H1 (cell line): ENCODE measurements around the gene TSPEAR. TPM values are rescaled to one million over a fixed set of nuclear protein-coding genes. Genes with fewer than 3 reads are reported as not detected.

ENCODE experiments used
- CTCF ChIA-PET: fragments of 300-600 bp; sonication (Branson Sonifier 250); formaldehyde crosslinking; loops from one replicate; lab custom pipeline; 2021; ENCODE audit not compliant: partially characterized antibody; lab: Charles Lee
- POLR2A ChIA-PET: fragments of 300-600 bp; sonication (Branson Sonifier 250); formaldehyde crosslinking; loops from one replicate; lab custom pipeline; 2021; ENCODE audit warnings: inconsistent platforms; ENCODE audit not compliant: partially characterized antibody; lab: Charles Lee
- DNase-seq, 2 experiments: peaks; one replicate each; pipeline versions ENCODE4 v3.0.0 to v3.0.0-alpha.2; 2010 to 2022; ENCODE audit warnings: low spot score in 2 of 2, low read depth in 1 of 2, mixed read lengths in 1 of 2
- FAIRE-seq: peaks from 2 replicates; lab custom pipeline; 2011; peaks lifted over from hg19 to GRCh38; lab: Jason Lieb, UNC
- H2AFZ ChIP-seq: 2 replicates; pipeline ENCODE4 v1.8.1; 2012; ENCODE audit warnings: low read length, inconsistent platforms
- H2AK5ac ChIP-seq: 2 replicates; pipeline ENCODE4 v1.6.1; 2013; ENCODE audit warnings: low read depth, low read length
- H2BK120ac ChIP-seq: replicated peaks from 2 replicates; pipeline ENCODE3; 2013; ENCODE audit warnings: low read depth, low read length, inconsistent platforms
- H2BK12ac ChIP-seq: 2 replicates; pipeline ENCODE4 v1.6.1; 2013; ENCODE audit warnings: low read depth, low read length
- H2BK15ac ChIP-seq: 2 replicates; pipeline ENCODE4 v1.6.1; 2013; ENCODE audit warnings: low read length
- H2BK20ac ChIP-seq: 2 replicates; pipeline ENCODE4 v1.6.1; 2013; ENCODE audit warnings: low read length
- H2BK5ac ChIP-seq: 2 replicates; pipeline ENCODE4 v1.6.1; 2013; ENCODE audit warnings: low read depth, low read length
- H3K14ac ChIP-seq: 2 replicates; pipeline ENCODE4 v1.6.1; 2013; ENCODE audit warnings: inconsistent platforms; ENCODE audit not compliant: insufficient read length
- H3K18ac ChIP-seq: 2 replicates; pipeline ENCODE4 v1.6.1; 2013; ENCODE audit warnings: low read length; ENCODE audit errors: extremely low read depth
- H3K23ac ChIP-seq: 2 replicates; pipeline ENCODE4 v1.6.1; 2013; ENCODE audit warnings: inconsistent platforms; ENCODE audit not compliant: insufficient read length
- H3K23me2 ChIP-seq: 2 replicates; pipeline ENCODE4 v1.6.1; 2013; ENCODE audit warnings: low read depth, low read length
- H3K27ac ChIP-seq: 2 replicates; pipeline ENCODE4 v1.6.1; 2011; ENCODE audit warnings: low read depth, low read length, inconsistent platforms
- H3K27me3 ChIP-seq, 4 experiments: replicated peaks in 1 of 4; 1 replicate in 1 of 4; 2 replicates in 3 of 4; pipeline versions ENCODE4 v1.6.1 to v1.8.1; 2011 to 2013; ENCODE audit warnings: low read length in 3 of 4, mild to moderate bottlenecking in 3 of 4, inconsistent platforms in 2 of 4, mixed read lengths in 2 of 4, moderate library complexity in 1 of 4; ENCODE audit not compliant: control insufficient read depth in 3 of 4, insufficient read depth in 3 of 4; ENCODE audit errors: extremely low read depth in 1 of 4
- H3K36me3 ChIP-seq, 4 experiments: 2 replicates each; pipeline versions ENCODE4 v1.6.1 to v1.8.1; 2011 to 2013; ENCODE audit warnings: mild to moderate bottlenecking in 4 of 4, low read length in 3 of 4, moderate library complexity in 2 of 4, control low read depth in 1 of 4, inconsistent platforms in 1 of 4; ENCODE audit not compliant: insufficient read depth in 4 of 4, control insufficient read depth in 2 of 4
- H3K4ac ChIP-seq: replicated peaks from 2 replicates; pipeline ENCODE3; 2013; ENCODE audit warnings: low read length, low read depth, mixed read lengths, inconsistent platforms; ENCODE audit not compliant: insufficient read length
- H3K4me1 ChIP-seq, 4 experiments: replicated peaks in 1 of 4; 1 replicate in 1 of 4; 2 replicates in 3 of 4; pipeline versions ENCODE4 v1.6.1 to v1.8.1; 2011 to 2013; ENCODE audit warnings: low read length in 3 of 4, inconsistent platforms in 2 of 4, mixed read lengths in 1 of 4; ENCODE audit not compliant: insufficient read depth in 4 of 4, control insufficient read depth in 3 of 4
- H3K4me2 ChIP-seq, 2 experiments: 2 replicates each; pipeline versions ENCODE4 v1.6.1 to v1.8.1; 2011 to 2013; ENCODE audit warnings: low read depth in 2 of 2, low read length in 2 of 2, control low read depth in 1 of 2, inconsistent platforms in 1 of 2, mild to moderate bottlenecking in 1 of 2; ENCODE audit not compliant: insufficient read depth in 1 of 2
- H3K4me3 ChIP-seq, 4 experiments: fragments of 200-600, 300-600 bp in 1 of 4; sonication (generic), shearing (Covaris generic), sonication (Bioruptor Twin) in 1 of 4; 2 replicates each; pipeline versions ENCODE4 v1.5.1 to v1.8.1; 2011 to 2016; ENCODE audit warnings: low read length in 4 of 4, low read depth in 3 of 4, control low read depth in 2 of 4, inconsistent platforms in 2 of 4, mild to moderate bottlenecking in 2 of 4, mixed read lengths in 1 of 4, moderate library complexity in 1 of 4; ENCODE audit not compliant: insufficient read depth in 2 of 4; ENCODE audit errors: extremely low read depth in 1 of 4
- H3K56ac ChIP-seq: replicated peaks from 2 replicates; pipeline ENCODE3; 2013; ENCODE audit warnings: low read depth, mild to moderate bottlenecking, mixed read lengths, low read length, inconsistent platforms; ENCODE audit not compliant: insufficient read length
- H3K79me1 ChIP-seq: 2 replicates; pipeline ENCODE4 v1.6.1; 2013; ENCODE audit warnings: low read depth, low read length, control low read depth
- H3K79me2 ChIP-seq, 2 experiments: 2 replicates each; pipeline versions ENCODE4 v1.6.1 to v1.8.1; 2012 to 2013; ENCODE audit warnings: low read length in 2 of 2, mild to moderate bottlenecking in 2 of 2, inconsistent platforms in 1 of 2; ENCODE audit not compliant: insufficient read depth in 2 of 2, control insufficient read depth in 1 of 2
- H3K9ac ChIP-seq, 4 experiments: replicated peaks in 1 of 4; 1 replicate in 1 of 4; 2 replicates in 3 of 4; pipeline versions ENCODE4 v1.6.1 to v1.8.1; 2011 to 2013; ENCODE audit warnings: low read depth in 3 of 4, low read length in 3 of 4, control low read depth in 2 of 4, mild to moderate bottlenecking in 2 of 4, moderate library complexity in 2 of 4, inconsistent platforms in 1 of 4; ENCODE audit errors: extremely low read depth in 1 of 4
- H3K9me3 ChIP-seq, 2 experiments: 2 replicates each; pipeline versions ENCODE4 v1.6.1 to v1.8.1; 2012 to 2013; ENCODE audit warnings: mild to moderate bottlenecking in 2 of 2, moderate library complexity in 2 of 2, control low read depth in 1 of 2, inconsistent platforms in 1 of 2, low read depth in 1 of 2, low read length in 1 of 2, mixed read lengths in 1 of 2; ENCODE audit not compliant: insufficient read depth in 2 of 2
- H4K20me1 ChIP-seq, 2 experiments: replicated peaks in 1 of 2; 2 replicates each; pipeline versions ENCODE3 to v1.8.1; 2011 to 2013; ENCODE audit warnings: inconsistent platforms in 2 of 2, low read length in 2 of 2, mild to moderate bottlenecking in 1 of 2; ENCODE audit not compliant: insufficient read depth in 2 of 2, control insufficient read depth in 1 of 2
- H4K5ac ChIP-seq: 2 replicates; pipeline ENCODE4 v1.6.1; 2013; ENCODE audit warnings: low read length, low read depth, mixed read lengths, inconsistent platforms; ENCODE audit not compliant: insufficient read length
- H4K8ac ChIP-seq: 2 replicates; pipeline ENCODE4 v1.8.0; 2013; ENCODE audit warnings: mild to moderate bottlenecking, moderate library complexity, low read length, inconsistent platforms; ENCODE audit not compliant: insufficient read depth; ENCODE audit errors: extremely low read depth
- H4K91ac ChIP-seq: replicated peaks from 2 replicates; pipeline ENCODE3; 2013; ENCODE audit warnings: low read length, mixed read lengths, inconsistent platforms; ENCODE audit not compliant: insufficient read length
- CTBP2 ChIP-seq: IDR thresholded peaks from 2 replicates; pipeline ENCODE4 v1.7.0; 2011; ENCODE audit warnings: borderline replicate concordance, mild to moderate bottlenecking, moderate library complexity, mixed read lengths, low read length; ENCODE audit not compliant: insufficient read depth, insufficient read length
- HDAC6 ChIP-seq: IDR thresholded peaks from one replicate; pipeline ENCODE4 v1.7.1; 2012; ENCODE audit warnings: low read depth, mild to moderate bottlenecking, inconsistent platforms, low read length, moderate library complexity
- WGBS, 2 experiments: shearing (Covaris generic) in 1 of 2; methylation state at CpG; one replicate each; pipeline versions ENCODE4 v1.1.6 to v1.1.7; 2013 to 2015; ENCODE audit warnings: low lambda C conversion rate in 2 of 2, mixed read lengths in 2 of 2, inconsistent platforms in 1 of 2, low coverage in 1 of 2, missing lambda C conversion rate in 1 of 2; ENCODE audit not compliant: insufficient replicate concordance in 2 of 2, insufficient coverage in 1 of 2, insufficient read length in 1 of 2; ENCODE audit errors: extremely low coverage in 1 of 2, missing lambda C conversion rate in 1 of 2; 5-methylcytosine and 5-hydroxymethylcytosine counted together
- polyA plus RNA-seq, 7 experiments: library from polyadenylated mRNA; depleted of rRNA in 3 of 7; stranded (reverse) in 5 of 7; unstranded in 2 of 7; fragments of >200 nt in 5 of 7; fragments of 200-250 nt in 2 of 7; gene quantifications; 1 replicate in 5 of 7; 2 replicates in 1 of 7; 4 replicates in 1 of 7; pipeline versions ENCODE4 v1.2.1 to v1.2.3, GENCODE V29; 2011 to 2013; ENCODE audit warnings: missing spikeins in 2 of 7, mixed read lengths in 2 of 7
- total RNA-seq: library from RNA; stranded (reverse); fragmentation: NEBNext Ultra II Directional; extraction: Animal tissue kit (Norgen Biotek cat#: 25700); gene quantifications from 2 replicates; pipeline ENCODE4 v1.2.1, GENCODE V29; 2021

TSPEAR gene
- total and polyA plus RNA-seq, 2 of the 8 experiments (the other 6 are each of a cell fraction or from before 2014, with no cell fraction given), result 0.58 to 0.89 TPM

DNA sequence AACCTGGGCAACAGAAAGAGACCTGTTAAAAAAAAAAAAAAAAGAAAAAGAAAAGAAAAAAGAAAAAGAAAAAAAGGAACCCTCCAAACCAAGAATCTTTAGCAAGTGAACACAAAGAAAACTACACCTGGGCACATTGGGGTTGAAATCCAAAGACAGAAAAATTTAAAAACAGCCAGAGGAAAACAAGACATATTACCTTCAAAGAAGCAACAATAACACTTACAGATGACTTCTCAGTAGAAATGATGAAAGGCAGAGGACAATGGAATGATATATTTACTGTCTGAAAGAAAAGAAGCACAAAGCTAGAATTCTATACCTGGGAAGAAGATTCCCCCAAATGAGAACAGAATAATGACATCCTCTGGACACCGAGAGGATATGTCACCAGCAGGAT lies 168.7 kb downstream of the TSPEAR start:
- no peak for DNase-seq
- H3K56ac ChIP-seq, result no peak overlapping the region
- H3K9me3 ChIP-seq, result peaks cover 3 to 4% of the 10 kb centered on the region in 2 experiments; a peak in 1 of 4 replicates
- H3K79me2 ChIP-seq, result no peaks in the 10 kb centered on the region
- H4K91ac ChIP-seq, result no peak overlapping the region
- no peak overlapping the region for H2BK12ac ChIP-seq
- H2AFZ ChIP-seq, result no peak overlapping the region
- no peak for FAIRE-seq
- no peak overlapping the region for H3K23ac ChIP-seq
- no peak overlapping the region for H2BK20ac ChIP-seq
- H3K18ac ChIP-seq, result no peak overlapping the region
- H3K4me3 ChIP-seq, result no peak overlapping the region
- no peak for TF ChIP-seq HDAC6
- TF ChIP-seq CTBP2, result no peak
- no peak overlapping the region for H2BK120ac ChIP-seq
- no peak overlapping the region for H3K27ac ChIP-seq
- H2BK5ac ChIP-seq, result no peak overlapping the region
- no peaks in the 10 kb centered on the region for H3K27me3 ChIP-seq
- H3K23me2 ChIP-seq, result no peaks in the 10 kb centered on the region
- H4K8ac ChIP-seq, result no peak overlapping the region
- H2BK15ac ChIP-seq, result no peak overlapping the region
- H3K4me1 ChIP-seq, result peaks cover 0 to 5% (median under 1%) of the 10 kb centered on the region in 4 experiments; a peak in 3 of 7 replicates
- no peak overlapping the region for H3K14ac ChIP-seq
- CTCF ChIA-PET, result interaction anchor here (0.6 kb wide), 1 partner anchor 155 kb away, joined by 3 read pairs; no protein-coding TSS in a partner anchor
- H4K5ac ChIP-seq, result no peak overlapping the region
- 100% methylated on average over 1 of the region's 1 CpG; no CpG with 5 or more reads in 1 of the 2 experiments for WGBS, 2 experiments
- H3K4me2 ChIP-seq, result no peak overlapping the region
- H4K20me1 ChIP-seq, result no peaks in the 10 kb centered on the region
- no peak overlapping the region for H3K4ac ChIP-seq
- H2AK5ac ChIP-seq, result no peak overlapping the region
- no peaks in the 10 kb centered on the region for H3K36me3 ChIP-seq
- POLR2A ChIA-PET, result no interaction called here
- no peak overlapping the region for H3K9ac ChIP-seq
- no peaks in the 10 kb centered on the region for H3K79me1 ChIP-seq
